ENCODE measurements around the gene CIROP. TPM values are rescaled to one million over a fixed set of nuclear protein-coding genes. Genes with fewer than 3 reads are reported as not detected.

Gene CIROP
- total RNA-seq, 1 donor from 2014 or later, result not detected

GRCh38 chr14:23104070-23104590, 659 bp downstream of the CIROP start:
- peaks cover 7% of the 10 kb centered on the region for H3K9me3 Mint-ChIP-seq (ENCODE audit: unreplicated experiment)

GRCh38 chr14:23103581-23103980, 1.2 kb downstream of the CIROP start:
- Mint-ChIP-seq H3K27ac (ENCODE audit: unreplicated experiment) (no peak overlapping the region), H3K36me3 (ENCODE audit: unreplicated experiment) (peaks cover 11% of the 10 kb centered on the region), H3K9me3 (ENCODE audit: unreplicated experiment) (peaks cover 4% of the 10 kb centered on the region), H3K4me3 (ENCODE audit: unreplicated experiment) (no peak overlapping the region), H3K27me3 (ENCODE audit: unreplicated experiment) (peaks cover 9% of the 10 kb centered on the region), H3K4me1 (ENCODE audit: low read depth, unreplicated experiment) (no peaks in the 10 kb centered on the region)
- DNase-seq, result no peak
- TF ChIP-seq CTCF (IDR thresholded peaks at IDR 0.05; ENCODE audit: partially characterized antibody, unreplicated experiment), result no peak

More at GRCh38 chr14:23104070-23104590, 659 bp downstream of the CIROP start:
- Mint-ChIP-seq H3K4me1 (ENCODE audit: low read depth, unreplicated experiment) (no peaks in the 10 kb centered on the region), H3K36me3 (ENCODE audit: unreplicated experiment) (peaks cover 11% of the 10 kb centered on the region), H3K27me3 (ENCODE audit: unreplicated experiment) (peaks cover 10% of the 10 kb centered on the region), H3K4me3 (ENCODE audit: unreplicated experiment) (no peak overlapping the region), H3K27ac (ENCODE audit: unreplicated experiment) (no peak overlapping the region)
- TF ChIP-seq CTCF (IDR thresholded peaks at IDR 0.05; ENCODE audit: partially characterized antibody, unreplicated experiment), result no peak
- DNase-seq, result no peak

- Mint-ChIP-seq H3K27ac (ENCODE audit: unreplicated experiment) (no peak overlapping the region), H3K27me3 (ENCODE audit: unreplicated experiment) (peaks cover 9% of the 10 kb centered on the region), H3K4me3 (ENCODE audit: unreplicated experiment) (no peak overlapping the region), H3K4me1 (ENCODE audit: low read depth, unreplicated experiment) (no peaks in the 10 kb centered on the region), H3K9me3 (ENCODE audit: unreplicated experiment) (peaks cover 4% of the 10 kb centered on the region), H3K36me3 (ENCODE audit: unreplicated experiment) (peaks cover 11% of the 10 kb centered on the region)
- no peak for DNase-seq
- TF ChIP-seq CTCF (IDR thresholded peaks at IDR 0.05; ENCODE audit: partially characterized antibody, unreplicated experiment), result no peak
Observed at GRCh38 chr14:23102801-23103200, 2.0 kb downstream of the CIROP start.

GRCh38 chr14:23101986-23102625, 2.7 kb downstream of the CIROP start:
- H3K4me1 Mint-ChIP-seq (ENCODE audit: low read depth, unreplicated experiment), result no peaks in the 10 kb centered on the region
- DNase-seq, result no peak
- peaks cover 9% of the 10 kb centered on the region for H3K27me3 Mint-ChIP-seq (ENCODE audit: unreplicated experiment)
- no peak overlapping the region for H3K4me3 Mint-ChIP-seq (ENCODE audit: unreplicated experiment)
- H3K9me3 Mint-ChIP-seq (ENCODE audit: unreplicated experiment), result peaks cover 4% of the 10 kb centered on the region
- no peak overlapping the region for H3K27ac Mint-ChIP-seq (ENCODE audit: unreplicated experiment)
- TF ChIP-seq CTCF (IDR thresholded peaks at IDR 0.05; ENCODE audit: partially characterized antibody, unreplicated experiment), result no peak
- H3K36me3 Mint-ChIP-seq (ENCODE audit: unreplicated experiment), result peaks cover 11% of the 10 kb centered on the region

GRCh38 chr14:23101213-23101970, 3.4 kb downstream of the CIROP start:
- no peak for TF ChIP-seq CTCF (IDR thresholded peaks at IDR 0.05; ENCODE audit: partially characterized antibody, unreplicated experiment)
- DNase-seq, result no peak
- Mint-ChIP-seq H3K9me3 (ENCODE audit: unreplicated experiment) (peaks cover 4% of the 10 kb centered on the region), H3K4me1 (ENCODE audit: low read depth, unreplicated experiment) (no peaks in the 10 kb centered on the region), H3K4me3 (ENCODE audit: unreplicated experiment) (no peak overlapping the region), H3K27ac (ENCODE audit: unreplicated experiment) (no peak overlapping the region), H3K27me3 (ENCODE audit: unreplicated experiment) (peaks cover 6% of the 10 kb centered on the region), H3K36me3 (ENCODE audit: unreplicated experiment) (peaks cover 6% of the 10 kb centered on the region)

Data from glutamatergic neuron (in vitro differentiated cells).